Breast epithelium (tissue), 3 donors: ENCODE results near the gene NR1I2.

Source experiments
- CTCF ChIP-seq, 3 donors: fragments of 450-650 bp; IDR thresholded peaks; one replicate each; pipeline ENCODE4 v1.5.1; 2016 to 2017; ENCODE audit warnings: antibody characterized with exemption in 3 of 3, mild to moderate bottlenecking in 3 of 3, moderate library complexity in 3 of 3
- POLR2A ChIP-seq: fragments of 450-650 bp; IDR thresholded peaks from one replicate; pipeline ENCODE4 v1.6.1; 2016; ENCODE audit warnings: antibody characterized with exemption, mild to moderate bottlenecking, moderate library complexity

DNA sequence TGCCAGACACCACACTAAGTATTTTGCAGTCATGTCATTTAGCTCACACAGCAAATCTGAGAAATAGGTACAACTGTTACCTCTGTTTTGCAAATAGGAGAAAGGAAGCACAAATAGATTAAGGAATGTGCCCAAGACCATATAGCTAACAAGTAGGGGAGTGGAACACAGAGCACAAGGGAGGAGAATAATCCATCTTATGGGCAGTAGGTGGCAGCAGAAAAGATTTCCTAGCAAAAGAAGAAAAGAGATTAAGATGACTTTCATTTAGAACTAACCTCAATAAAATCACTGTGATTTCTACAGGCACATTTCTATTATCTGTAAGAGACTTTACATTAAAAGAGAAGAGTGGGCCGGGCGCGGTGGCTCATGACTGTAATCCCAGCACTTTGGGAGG, 49.1 kb downstream of the NR1I2 start:
- TF ChIP-seq CTCF (IDR thresholded peaks at IDR 0.05) (no peak), POLR2A (no peak)
